Measurements from ENCODE around the gene GUCA1C. TPM values are rescaled to one million over a fixed set of nuclear protein-coding genes. Genes with fewer than 3 reads are reported as not detected.

The GUCA1C gene
- polyA plus RNA-seq (2013, experiment 1 of 2; ENCODE audit: insufficient read length), result not detected
- polyA plus RNA-seq (2013, experiment 2 of 2; ENCODE audit: insufficient read length), result not detected

GRCh38 chr3:108953700-108954099 lies at the start of gene GUCA1C:
Gene GUCA1C (minus strand): TSS chr3:108953879. CDS start chr3:108953762, 117 bp downstream.
- DNase-seq, result no peak

GRCh38 chr3:108998436-108998835 lies 44.8 kb upstream of the GUCA1C start:
- DNase-seq, result no peak

- DNase-seq, result no peak
Measured at GRCh38 chr3:108985844-108986243, 32.2 kb upstream of the GUCA1C start.

GRCh38 chr3:108983051-108983450 lies 29.4 kb upstream of the GUCA1C start:
- no peak for DNase-seq

- no peak for DNase-seq
Measured at GRCh38 chr3:108976058-108976457, 22.4 kb upstream of the GUCA1C start.

- DNase-seq, result no peak
Measured at GRCh38 chr3:108973019-108973418, 19.3 kb upstream of the GUCA1C start.

- no peak for DNase-seq
Measured at GRCh38 chr3:108972482-108972881, 18.8 kb upstream of the GUCA1C start.

- DNase-seq, result no peak
Measured at GRCh38 chr3:108970561-108970960, 16.9 kb upstream of the GUCA1C start.

- no peak for DNase-seq
Measured at GRCh38 chr3:108966773-108967172, 13.1 kb upstream of the GUCA1C start.

- no peak for DNase-seq
Measured at GRCh38 chr3:108959017-108959416, 5.3 kb upstream of the GUCA1C start.

- no peak for DNase-seq
Measured at GRCh38 chr3:108953210-108953609, 469 bp downstream of the GUCA1C start.

GRCh38 chr3:108951820-108952501 lies 1.7 kb downstream of the GUCA1C start:
- no peak for DNase-seq

GRCh38 chr3:108947855-108948254 lies 5.8 kb downstream of the GUCA1C start:
- DNase-seq, result no peak

GRCh38 chr3:108946292-108947285 lies 7.1 kb downstream of the GUCA1C start:
- DNase-seq, result peak; percentile 10

- no peak for DNase-seq
Measured at GRCh38 chr3:108940568-108941263, 13.0 kb downstream of the GUCA1C start.

- DNase-seq, result no peak
Measured at GRCh38 chr3:108940166-108940565, 13.5 kb downstream of the GUCA1C start.

GRCh38 chr3:108936924-108937689 lies 16.6 kb downstream of the GUCA1C start:
- no peak for DNase-seq

- DNase-seq, result no peak
Measured at GRCh38 chr3:108931035-108931434, 22.6 kb downstream of the GUCA1C start.

GRCh38 chr3:108918866-108919265 lies 34.8 kb downstream of the GUCA1C start:
- DNase-seq, result no peak

GRCh38 chr3:108914774-108915641 lies 38.7 kb downstream of the GUCA1C start:
- DNase-seq, result peak; percentile 60

- DNase-seq, result no peak
Measured at GRCh38 chr3:108909799-108910198, 43.9 kb downstream of the GUCA1C start.

Measured in fibroblast of skin of back (primary cell).